K562 (cell line): ENCODE data around the gene TMEFF2. TPM values are rescaled to one million over a fixed set of nuclear protein-coding genes. Genes with fewer than 3 reads are reported as not detected.

ENCODE experiments used
- ATAC-seq: fragments of 200-7000 bp; cut with Tn5 transposase; 3 replicates; pipeline ENCODE4 v1.9.1; 2020; ENCODE audit warnings: moderate library complexity
- BruUV-seq: library from RNA; stranded (reverse); fragments of 400-500 nt; replicated peaks from 2 replicates; lab custom pipeline; 2021; lab: Mats Ljungman, UMichigan
- CTCF ChIA-PET: fragments of 300-600 bp; formaldehyde crosslinking; extraction: SDS; loops from one replicate; lab custom pipeline; 2021; ENCODE audit warnings: low intra/inter-chr PET ratio; lab: Yijun Ruan, JAX
- POLR2A ChIA-PET: fragments of 300-600, 350-650 bp; sonication (Branson Sonifier 250); formaldehyde crosslinking; extraction: SDS; loops from one replicate; lab custom pipeline; 2021; ENCODE audit warnings: antibody characterized with exemption, inconsistent platforms; lab: Yijun Ruan, JAX
- DNase-seq, 4 experiments: peaks; one replicate each; pipeline versions ENCODE4 v3.0.0 to v3.0.0-alpha.2; 2011 to 2018; ENCODE audit warnings: low spot score in 3 of 4, mixed read lengths in 3 of 4; ENCODE audit errors: extremely low read depth in 1 of 4
- FAIRE-seq: peaks from 2 replicates; lab custom pipeline; 2011; peaks lifted over from hg19 to GRCh38; lab: Jason Lieb, UNC
- H2AFZ ChIP-seq: 2 replicates; pipeline ENCODE4 v1.6.0; 2011; ENCODE audit warnings: low read depth, low read length, control low read depth, inconsistent platforms
- H3K27ac ChIP-seq: fragments of 200-600 bp; 3 replicates; pipeline ENCODE4 v1.8.0; 2011; ENCODE audit warnings: low read depth, mild to moderate bottlenecking, control low read depth, inconsistent platforms, low read length, moderate library complexity, mixed read lengths; ENCODE audit errors: extremely low read depth
- H3K27me3 ChIP-seq, 2 experiments: fragments of 300-600 bp in 1 of 2; 2 replicates in 1 of 2; 3 replicates in 1 of 2; pipeline versions ENCODE4 v1.6.0 to v1.8.0; 2011; ENCODE audit warnings: inconsistent platforms in 2 of 2, low read length in 2 of 2, mild to moderate bottlenecking in 1 of 2, mixed read lengths in 1 of 2, moderate library complexity in 1 of 2; ENCODE audit not compliant: control insufficient read depth in 2 of 2, insufficient read depth in 2 of 2
- H3K36me3 ChIP-seq: fragments of 300-600 bp; 3 replicates; pipeline ENCODE4 v1.8.0; 2011; ENCODE audit warnings: mild to moderate bottlenecking, low read length, inconsistent platforms; ENCODE audit not compliant: control insufficient read depth, insufficient read depth
- H3K4me1 ChIP-seq, 2 experiments: fragments of 200-600 bp in 1 of 2; replicated peaks in 1 of 2; 2 replicates in 1 of 2; 3 replicates in 1 of 2; pipeline versions ENCODE4 v1.5.1 to v1.8.0; 2011; ENCODE audit warnings: inconsistent platforms in 2 of 2, low read length in 2 of 2, mild to moderate bottlenecking in 1 of 2, mixed read lengths in 1 of 2, moderate library complexity in 1 of 2; ENCODE audit not compliant: control insufficient read depth in 2 of 2, insufficient read depth in 2 of 2
- H3K4me2 ChIP-seq: 2 replicates; pipeline ENCODE4 v1.6.1; 2011; ENCODE audit warnings: low read length, control low read depth, inconsistent platforms, mixed read lengths; ENCODE audit not compliant: insufficient read depth
- H3K4me3 ChIP-seq: fragments of 200-600 bp; sonication (generic), shearing (Covaris generic); 2 replicates; pipeline ENCODE4 v1.5.1; 2016; ENCODE audit warnings: control low read depth, inconsistent platforms
- H3K79me2 ChIP-seq: fragments of 200-600 bp; 3 replicates; pipeline ENCODE4 v1.8.0; 2011; ENCODE audit warnings: low read length, inconsistent platforms; ENCODE audit not compliant: control insufficient read depth, insufficient read depth
- H3K9ac ChIP-seq, 2 experiments: 2 replicates each; pipeline versions ENCODE4 v1.6.0 to v1.6.1; 2011; ENCODE audit warnings: low read depth in 2 of 2, low read length in 2 of 2, control low read depth in 1 of 2, inconsistent platforms in 1 of 2, mild to moderate bottlenecking in 1 of 2, mixed read lengths in 1 of 2; ENCODE audit not compliant: insufficient read depth in 1 of 2
- H3K9me1 ChIP-seq: one replicate; pipeline ENCODE4 v1.6.0; 2011; ENCODE audit warnings: inconsistent platforms, mild to moderate bottlenecking, low read length, moderate library complexity; ENCODE audit not compliant: control insufficient read depth, insufficient read depth
- H3K9me3 ChIP-seq: replicated peaks from 2 replicates; pipeline ENCODE4 v1.5.1; 2011; ENCODE audit warnings: low read depth, low read length, inconsistent platforms; ENCODE audit not compliant: control insufficient read depth, insufficient read depth
- H4K20me1 ChIP-seq: replicated peaks from 2 replicates; pipeline ENCODE4 v1.6.1; 2011; ENCODE audit warnings: low read length, inconsistent platforms, mixed read lengths; ENCODE audit not compliant: control insufficient read depth, insufficient read depth
- C11orf30 ChIP-seq: fragments of 450-650 bp; IDR thresholded peaks from 2 replicates; pipeline ENCODE4 v1.6.1; 2016; ENCODE audit warnings: low read depth, mild to moderate bottlenecking
- CBFA2T2 ChIP-seq: fragments of 450-650 bp; conservative IDR thresholded peaks from 2 replicates; pipeline ENCODE4 v1.6.1; 2017; ENCODE audit warnings: mild to moderate bottlenecking
- CBFA2T3 ChIP-seq: fragments of 450-650 bp; IDR thresholded peaks from 2 replicates; pipeline ENCODE4 v1.6.1; 2017
- E2F3 ChIP-seq: fragments of 250-450 bp; sonication (Bioruptor Pico); IDR thresholded peaks from 2 replicates; pipeline ENCODE4 v1.4.0; 2020; ENCODE audit warnings: mild to moderate bottlenecking
- EGR1 ChIP-seq: fragments of 450-650 bp; conservative IDR thresholded peaks from 2 replicates; pipeline ENCODE4 v1.6.1; 2017; ENCODE audit warnings: mild to moderate bottlenecking
- FIP1L1 ChIP-seq: fragments of 200-400 bp; formaldehyde crosslinking; IDR thresholded peaks from 2 replicates; pipeline ENCODE4 v1.6.1; 2018; ENCODE audit warnings: mild to moderate bottlenecking, low read depth, low read length; ENCODE audit not compliant: poor library complexity, severe bottlenecking
- HLTF ChIP-seq: fragments of 450-650 bp; IDR thresholded peaks from 2 replicates; pipeline ENCODE4 v1.6.1; 2016
- NFE2 ChIP-seq: IDR thresholded peaks from 2 replicates; pipeline ENCODE4 v1.6.1; 2014; ENCODE audit warnings: antibody characterized with exemption, low read depth
- RCOR1 ChIP-seq, 2 experiments: IDR thresholded peaks; 2 replicates each; pipeline ENCODE4 v1.6.1; 2012; ENCODE audit warnings: low read depth in 2 of 2, low read length in 2 of 2, borderline replicate concordance in 1 of 2, improper control_type of control experiment in 1 of 2
- SAFB2 ChIP-seq: fragments of 200-400 bp; formaldehyde crosslinking; IDR thresholded peaks from 2 replicates; pipeline ENCODE4 v1.6.1; 2018; ENCODE audit warnings: borderline replicate concordance, low read length, low read depth, moderate library complexity; ENCODE audit not compliant: severe bottlenecking
- USF2 ChIP-seq: sonication (generic); formaldehyde crosslinking; IDR thresholded peaks from 2 replicates; pipeline ENCODE4 v1.5.0; 2020; ENCODE audit warnings: missing genetic modification reagents
- WGBS: fragments of 100-300 bp; shearing (Covaris generic); methylation state at CpG from one replicate; pipeline ENCODE4 v1.1.6; 2016; ENCODE audit warnings: low coverage, mixed read lengths; ENCODE audit not compliant: insufficient coverage; ENCODE audit errors: missing lambda C conversion rate; 5-methylcytosine and 5-hydroxymethylcytosine counted together
- in situ Hi-C: fragments of 300-500 bp; cut with MboI; formaldehyde crosslinking; loops from 4 replicates; pipeline ENCODE4 v1.15.0; 2018; ENCODE audit warnings: inconsistent platforms, mixed read lengths
- intact Hi-C: fragments of 100-400 bp; cut with micrococcal nuclease; formaldehyde crosslinking; loops from 2 replicates; pipeline ENCODE4 v1.14.2; 2022
- polyA plus RNA-seq, 8 experiments: library from polyadenylated mRNA; depleted of rRNA in 4 of 8; stranded (reverse) in 5 of 8; unstranded in 3 of 8; fragments of >200 nt; fragmentation: Nextera tagmentation in 2 of 8; fragmentation: Illumina TruSeq in 1 of 8; extraction: Ambion mirVana in 2 of 8; extraction: Trizol in 1 of 8; gene quantifications; 2 replicates each; pipeline versions ENCODE4 v1.2.1 to v1.2.3, GENCODE V29; 2011 to 2014; ENCODE audit warnings: inconsistent platforms in 1 of 8, missing spikeins in 1 of 8
- total RNA-seq, 7 experiments: library from RNA; depleted of rRNA in 6 of 7; stranded (reverse); fragments of >200 nt in 6 of 7; fragmentation: Illumina TruSeq in 2 of 7; extraction: Trizol in 2 of 7; gene quantifications; 2 replicates each; pipeline versions ENCODE4 v1.2.1 to v1.2.3, GENCODE V29; 2011 to 2021; ENCODE audit warnings: low replicate concordance in 1 of 7
- TF ChIP-seq, protein P1 (sequence below): fragments of 250-450 bp; sonication (Bioruptor Pico); IDR thresholded peaks from 2 replicates; pipeline ENCODE4 v1.5.0; 2021; ENCODE audit warnings: mild to moderate bottlenecking, moderate library complexity
- TF ChIP-seq, protein P2 (sequence below): sonication (generic); formaldehyde crosslinking; IDR thresholded peaks from 2 replicates; pipeline ENCODE4 v1.9.0; 2022; ENCODE audit warnings: mild to moderate bottlenecking, missing genetic modification reagents

Gene TMEFF2
- total and polyA plus RNA-seq, 9 of the 15 experiments (the other 6 are each of a cell fraction or from before 2014, with no cell fraction given), result 1.4 TPM; not detected in 8

DNA sequence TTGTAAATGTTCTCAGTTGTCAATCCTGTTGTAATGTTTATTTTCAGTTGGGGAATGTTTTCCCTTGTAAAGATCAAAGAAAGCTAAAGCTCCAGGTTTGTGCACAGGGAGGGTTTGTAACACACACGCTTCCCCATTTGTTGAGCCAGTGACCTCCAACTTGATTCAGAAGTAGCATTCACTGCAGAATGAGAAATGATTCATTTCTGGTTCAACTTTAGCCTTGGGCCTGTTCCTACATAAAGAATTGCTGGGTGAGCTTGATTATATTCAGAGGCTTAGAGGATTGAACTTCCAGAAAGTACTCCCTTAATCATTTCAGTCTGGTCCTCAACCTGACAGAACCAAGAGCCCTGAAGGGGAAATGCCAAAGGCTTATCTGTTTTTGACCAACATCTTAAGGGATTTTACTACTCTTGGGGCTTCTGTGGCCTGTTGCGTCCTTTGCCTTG lies 277.3 kb downstream of the TMEFF2 start:
- H2AFZ ChIP-seq, result no peak overlapping the region
- POLR2A ChIA-PET, result no interaction called here
- CTCF ChIA-PET, result no interaction called here
- in situ Hi-C loops, result no loop called here
- no peak overlapping the region for H3K27ac ChIP-seq
- TF ChIP-seq CBFA2T2 (no peak), E2F3 (CRISPR knock-in tag) (no peak)
- FAIRE-seq (no peak), ATAC-seq (no peak), DNase-seq (no peak)
- no peak overlapping the region for H3K4me3 ChIP-seq
- H3K4me2 ChIP-seq, result no peak overlapping the region
- H3K9ac ChIP-seq, result no peak overlapping the region
- H3K79me2 ChIP-seq, result no peaks in the 10 kb centered on the region
- no peaks in the 10 kb centered on the region for H4K20me1 ChIP-seq
- no peaks in the 10 kb centered on the region for H3K9me1 ChIP-seq
- intact Hi-C loops, result no loop called here
- WGBS, result 79% methylated on average over 2 of the region's 2 CpGs
- no peaks in the 10 kb centered on the region for H3K4me1 ChIP-seq
- no peaks in the 10 kb centered on the region for H3K9me3 ChIP-seq
- no peaks in the 10 kb centered on the region for H3K36me3 ChIP-seq
- BruUV-seq, result no TSS peak
- H3K27me3 ChIP-seq, result no peaks in the 10 kb centered on the region

DNA sequence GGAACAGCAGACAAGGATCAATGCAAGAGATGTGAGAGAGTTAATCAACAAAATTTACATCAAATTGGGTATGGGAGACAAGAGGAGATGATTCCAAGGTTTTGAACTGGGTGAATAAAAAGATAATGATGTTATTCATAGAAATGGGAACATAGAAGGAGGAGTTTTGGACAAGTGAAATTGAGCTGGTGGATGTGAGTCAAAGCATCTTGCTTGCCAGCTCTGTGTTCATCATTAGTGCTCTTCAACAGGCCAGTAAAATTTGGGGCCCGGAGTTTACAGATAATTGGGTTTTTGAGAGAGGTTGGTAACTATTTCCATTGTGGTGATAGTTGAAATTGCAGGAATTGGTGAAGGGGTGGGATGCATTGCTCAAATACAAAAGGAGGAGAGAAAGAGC lies 277.9 kb downstream of the TMEFF2 start:
- Histone ChIP-seq H3K79me2 (no peaks in the 10 kb centered on the region), H3K9ac (no peak overlapping the region), H3K9me3 (no peaks in the 10 kb centered on the region), H2AFZ (no peak overlapping the region), H3K9me1 (no peaks in the 10 kb centered on the region), H4K20me1 (no peaks in the 10 kb centered on the region), H3K4me3 (no peak overlapping the region), H3K4me2 (no peak overlapping the region), H3K27ac (no peak overlapping the region), H3K27me3 (no peaks in the 10 kb centered on the region), H3K36me3 (no peaks in the 10 kb centered on the region), H3K4me1 (no peaks in the 10 kb centered on the region)
- DNase-seq (no peak), FAIRE-seq (no peak), ATAC-seq (no peak)
- CTCF ChIA-PET, result no interaction called here
- no TSS peak for BruUV-seq
- in situ Hi-C loops, result no loop called here
- intact Hi-C loops, result no loop called here
- WGBS, result 63% methylated on average over 1 of the region's 1 CpG
- POLR2A ChIA-PET, result no interaction called here
- TF ChIP-seq NFE2 (no peak), EGR1 (no peak), CBFA2T3 (no peak), FIP1L1 (no peak), RCOR1 (IDR thresholded peaks at IDR 0.05; ENCODE audit: borderline replicate concordance in 1 of 2, low read depth in 2 of 2, low read length in 2 of 2) (no peak), SAFB2 (no peak), HLTF (no peak), USF2 (CRISPR knock-in tag) (no peak), C11orf30 (no peak)
- TF ChIP-seq, protein P1, sequence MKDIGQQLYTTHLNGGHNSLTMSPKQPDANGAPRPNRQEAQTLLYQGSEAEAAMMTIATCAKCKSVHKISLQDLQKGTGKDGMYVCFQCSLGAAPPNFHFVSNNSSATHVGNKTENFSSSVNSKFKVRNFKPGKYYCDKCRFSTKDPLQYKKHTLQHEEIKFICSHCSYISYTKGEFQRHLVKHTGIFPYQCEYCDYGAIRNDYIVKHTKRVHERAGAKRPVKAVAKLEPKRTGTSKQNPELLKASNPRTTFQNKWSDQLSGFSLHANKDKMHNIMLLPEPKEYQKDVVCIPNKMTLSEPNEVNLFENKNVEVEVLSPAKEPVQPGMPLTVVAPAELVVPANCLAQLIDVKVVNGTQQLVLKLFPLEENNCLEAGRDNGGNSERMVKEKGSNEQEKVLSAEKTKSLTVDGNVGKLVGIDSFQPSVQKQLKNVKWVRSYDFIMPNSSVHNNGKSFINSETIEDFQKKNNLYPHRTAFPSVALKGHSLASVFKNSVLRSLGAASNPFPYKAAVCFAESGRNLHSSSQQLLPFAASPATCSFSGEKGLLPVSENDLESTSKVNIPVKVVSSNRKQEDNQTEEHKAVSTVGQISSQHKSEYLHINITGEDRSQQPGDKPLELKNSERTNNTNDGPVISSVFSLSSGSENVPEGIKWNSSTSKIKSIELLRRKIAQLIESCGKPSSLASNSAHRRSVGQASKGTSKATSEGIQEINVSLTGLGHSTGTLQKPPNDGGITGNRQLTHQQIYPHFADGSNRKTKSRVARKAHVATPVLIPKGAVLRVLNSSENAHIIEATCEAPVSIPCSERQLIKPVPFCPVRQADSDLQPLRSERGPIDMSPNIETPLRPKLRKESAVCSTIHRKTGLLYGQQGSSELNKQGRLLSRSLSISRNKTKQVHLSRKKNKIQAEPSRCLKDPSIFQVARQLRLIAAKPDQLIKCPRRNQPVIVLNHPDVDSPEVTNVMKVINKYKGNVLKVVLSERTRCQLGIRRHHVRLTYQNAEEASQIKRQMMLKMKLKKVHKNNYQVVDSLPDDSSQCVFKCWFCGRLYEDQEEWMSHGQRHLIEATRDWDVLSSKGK (CRISPR knock-in tag), result no peak
- TF ChIP-seq, protein P2, sequence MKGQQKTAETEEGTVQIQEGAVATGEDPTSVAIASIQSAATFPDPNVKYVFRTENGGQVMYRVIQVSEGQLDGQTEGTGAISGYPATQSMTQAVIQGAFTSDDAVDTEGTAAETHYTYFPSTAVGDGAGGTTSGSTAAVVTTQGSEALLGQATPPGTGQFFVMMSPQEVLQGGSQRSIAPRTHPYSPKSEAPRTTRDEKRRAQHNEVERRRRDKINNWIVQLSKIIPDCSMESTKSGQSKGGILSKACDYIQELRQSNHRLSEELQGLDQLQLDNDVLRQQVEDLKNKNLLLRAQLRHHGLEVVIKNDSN (CRISPR knock-in tag), result no peak
